Measurements from ENCODE around the gene DOCK6. TPM values are rescaled to one million over a fixed set of nuclear protein-coding genes. Genes with fewer than 3 reads are reported as not detected.

Gene DOCK6
- total RNA-seq, 1 experiment from 2014 or later = 57.9 TPM

DNA sequence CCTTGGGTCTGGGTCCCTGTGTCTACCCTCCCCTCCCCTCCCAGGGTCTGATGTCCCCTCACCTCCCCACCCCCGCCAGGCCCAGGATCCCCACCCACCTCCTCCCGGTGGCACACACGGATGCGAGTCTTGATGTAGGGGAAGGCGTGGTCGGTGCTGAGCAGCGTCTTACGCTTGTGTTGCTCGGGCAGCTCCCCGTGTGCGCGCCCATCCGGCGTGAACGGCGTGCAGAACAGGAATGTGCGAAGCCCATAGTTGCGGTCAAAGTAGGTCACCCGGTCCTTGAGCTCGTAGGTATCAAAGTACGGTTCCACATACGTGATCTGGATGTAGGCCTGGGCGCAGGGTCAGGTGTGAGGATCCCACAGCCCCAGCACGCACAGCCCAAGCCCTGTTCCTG, 60.5 kb downstream of the DOCK6 start:
- no peak for DNase-seq
- Mint-ChIP-seq H3K4me3 (no peak overlapping the region), H3K9me3 (no peaks in the 10 kb centered on the region), H3K27ac (no peak overlapping the region), H3K36me3 (ENCODE audit: insufficient read depth in 1 of 3, low read depth in 3 of 3) (peaks cover 0 to 33% (median 18%) of the 10 kb centered on the region in 3 experiments; a peak in 5 of 7 replicates), H3K27me3 (ENCODE audit: low read depth) (no peaks in the 10 kb centered on the region), H3K4me1 (peaks cover 3 to 10% of the 10 kb centered on the region in 2 experiments; a peak in 3 of 4 replicates)
- Histone ChIP-seq H3K23me2 (ENCODE audit: insufficient read length, low read depth, low read length, poor library complexity, severe bottlenecking) (peaks cover 4% of the 10 kb centered on the region), H3K27me3 (ENCODE audit: insufficient read depth, low read length) (no peaks in the 10 kb centered on the region), H2AFZ (ENCODE audit: low read length) (no peak overlapping the region), H3K14ac (ENCODE audit: insufficient read depth, low read length) (no peak overlapping the region), H2BK12ac (ENCODE audit: insufficient read length, low read depth, low read length) (no peak overlapping the region), H3K9me3 (ENCODE audit: control insufficient read depth, low read depth, low read length) (no peaks in the 10 kb centered on the region), H3K4ac (ENCODE audit: low read depth, low read length) (no peak overlapping the region), H3K79me2 (ENCODE audit: insufficient read depth, low read length) (no peaks in the 10 kb centered on the region), H4K5ac (ENCODE audit: insufficient read length, low read depth, low read length) (no peak overlapping the region), H3K79me1 (ENCODE audit: insufficient read depth, low read depth, low read length, poor library complexity, severe bottlenecking) (no peaks in the 10 kb centered on the region), H2BK15ac (ENCODE audit: low read depth, low read length) (no peak overlapping the region), H4K8ac (replicated peaks; ENCODE audit: insufficient read length, low read depth, low read length) (no peak overlapping the region), H3K23ac (ENCODE audit: insufficient read length, low read depth, low read length) (no peak overlapping the region), H4K20me1 (ENCODE audit: control insufficient read depth, insufficient read depth, insufficient read length) (no peaks in the 10 kb centered on the region), H3K27ac (ENCODE audit: insufficient read length, low read depth, low read length) (no peak overlapping the region), H3K56ac (ENCODE audit: insufficient read length, low read depth, low read length) (no peak overlapping the region), H3K4me1 (ENCODE audit: insufficient read depth, low read length) (no peaks in the 10 kb centered on the region), H3K4me2 (ENCODE audit: insufficient read depth, insufficient read length, low read length) (no peak overlapping the region), H3K18ac (ENCODE audit: insufficient read length, low read depth, low read length) (no peak overlapping the region), H3K9ac (ENCODE audit: extremely low read depth, insufficient read length, low read length) (no peak overlapping the region), H2BK5ac (ENCODE audit: insufficient read length, low read length) (no peak overlapping the region), H2BK20ac (ENCODE audit: low read depth, low read length, poor library complexity, severe bottlenecking) (no peak overlapping the region), H4K91ac (ENCODE audit: insufficient read length, low read depth, low read length) (no peak overlapping the region), H2BK120ac (ENCODE audit: low read depth, low read length, poor library complexity, severe bottlenecking) (no peak overlapping the region), H2AK5ac (ENCODE audit: insufficient read length, low read length) (no peak overlapping the region), H3T11ph (ENCODE audit: low read length) (no peak overlapping the region)
- no peak for TF ChIP-seq CTCF (conservative IDR thresholded peaks at IDR 0.05)
- WGBS (ENCODE audit: extremely low coverage, insufficient read length, low lambda C conversion rate) = no CpG with 5 or more reads among the region's 24 CpGs

All from H9 (cell line).